ENCODE data around the gene PDZD8. TPM values are rescaled to one million over a fixed set of nuclear protein-coding genes. Genes with fewer than 3 reads are reported as not detected.

The PDZD8 gene
- total and polyA plus RNA-seq, 2 donors (not counting 3 experiments of a cell fraction or from before 2014, with no cell fraction given): 5.9 to 22.6 TPM

GRCh38 chr10:117373823-117374505, 1.3 kb downstream of the PDZD8 start:
- no peak for TF ChIP-seq EZH2 (IDR thresholded peaks at IDR 0.05; ENCODE audit: borderline replicate concordance, low read depth, low read length, severe bottlenecking)
- no peak for TF ChIP-seq FOS (IDR thresholded peaks at IDR 0.05; ENCODE audit: borderline replicate concordance, insufficient read depth, low read length)
- TF ChIP-seq CTCF (IDR thresholded peaks at IDR 0.05; ENCODE audit: extremely low read depth in 1 of 2, insufficient read depth in 1 of 2, low read depth in 1 of 2, low read length in 2 of 2): no peak
- TF ChIP-seq MAX (IDR thresholded peaks at IDR 0.05; ENCODE audit: insufficient read depth, insufficient read length): no peak
- TF ChIP-seq GATA2 (IDR thresholded peaks at IDR 0.05; ENCODE audit: insufficient read depth, insufficient read length, low read depth, low read length): no peak
- TF ChIP-seq JUN (IDR thresholded peaks at IDR 0.05; ENCODE audit: borderline replicate concordance, insufficient read depth, insufficient read length, low read depth): no peak
- TF ChIP-seq MYC (IDR thresholded peaks at IDR 0.05; ENCODE audit: low read depth, low read length): no peak
- TF ChIP-seq POLR2A (IDR thresholded peaks at IDR 0.05; ENCODE audit: low read depth, low read length): no peak
- no peak for TF ChIP-seq POLR2AphosphoS5 (IDR thresholded peaks at IDR 0.05; ENCODE audit: insufficient read depth, low read depth, low read length)
- Histone ChIP-seq H3K9me1 (replicated peaks; ENCODE audit: control insufficient read depth, extremely low read depth, insufficient read depth, low read length) (no peaks in the 10 kb centered on the region), H3K4me3 (replicated peaks in 1 of 3; ENCODE audit: insufficient read depth in 1 of 3, low read depth in 1 of 3, low read length in 3 of 3) (peak overlapping the region; percentile 29 to 88 (median 84)), H3K27ac (ENCODE audit: insufficient read depth, low read depth, low read length) (peak overlapping the region; percentile 83), H3K9me3 (replicated peaks; ENCODE audit: control insufficient read depth, insufficient read depth, low read length) (no peaks in the 10 kb centered on the region), H4K20me1 (replicated peaks; ENCODE audit: control insufficient read depth, extremely low read depth, insufficient read depth, low read length) (peaks cover 10% of the 10 kb centered on the region), H3K4me1 (ENCODE audit: control insufficient read depth, extremely low read depth, insufficient read depth, low read length) (peaks cover 21% of the 10 kb centered on the region), H3K27me3 (ENCODE audit: control insufficient read depth in 2 of 2, insufficient read depth in 2 of 2, low read length in 2 of 2) (peaks cover 11 to 16% of the 10 kb centered on the region in 2 experiments), H3K36me3 (ENCODE audit: control insufficient read depth in 2 of 2, extremely low read depth in 1 of 2, insufficient read depth in 2 of 2, low read length in 2 of 2) (no peaks in the 10 kb centered on the region), H2AFZ (ENCODE audit: low read depth, low read length) (no peak overlapping the region), H3K79me2 (ENCODE audit: control insufficient read depth, insufficient read depth, low read length) (peaks cover 58% of the 10 kb centered on the region), H3K9ac (replicated peaks; ENCODE audit: extremely low read depth, insufficient read depth, low read length) (peak overlapping the region; percentile 86), H3K4me2 (ENCODE audit: insufficient read depth, low read length) (peak overlapping the region; percentile 82)
- ChIA-PET CTCF (interaction anchor here (0.5 to 2.9 kb wide), 14 partner anchors 10 to 958 kb away, joined by 3 to 12 read pairs (median 4); no protein-coding TSS in a partner anchor), POLR2A (no interaction called here)
- BruUV-seq (replicated peaks): no TSS peak
- FAIRE-seq: no peak
- intact Hi-C loops (cut with micrococcal nuclease): loop anchor here (10.0 kb wide), 2 partner anchors 369 to 1381 kb away; partner anchors contain the start of genes CACUL1 and SHTN1
- dilution Hi-C loops (cut with MboI; ENCODE audit: extremely low pct_ligation_motif_present, low sequenced_read_pairs): no loop called here
- DNase-seq (ENCODE audit: low read depth, low spot score): peak; percentile 53
